Measurements from ENCODE around the gene NUP107.

DNA sequence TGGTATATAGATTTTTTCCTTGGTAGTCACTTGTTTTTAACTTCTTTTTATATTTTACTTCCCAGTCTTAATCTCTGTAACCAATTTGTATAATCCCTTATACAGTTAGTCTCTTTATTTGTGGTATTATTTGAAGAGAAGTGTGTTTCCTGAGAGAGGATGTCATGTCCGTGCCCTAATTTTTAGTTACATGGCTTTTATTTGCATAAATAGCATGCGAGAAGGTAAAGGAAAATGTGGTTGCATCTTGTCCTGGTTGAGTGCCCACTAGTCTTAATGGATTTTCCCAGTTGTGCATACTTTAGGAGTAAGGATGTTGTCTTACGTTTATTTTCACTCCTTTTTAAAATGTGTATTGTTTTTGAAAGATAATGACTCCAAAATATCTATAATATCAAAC, 48.6 kb upstream of the NUP107 start:
- TF ChIP-seq, protein P1, sequence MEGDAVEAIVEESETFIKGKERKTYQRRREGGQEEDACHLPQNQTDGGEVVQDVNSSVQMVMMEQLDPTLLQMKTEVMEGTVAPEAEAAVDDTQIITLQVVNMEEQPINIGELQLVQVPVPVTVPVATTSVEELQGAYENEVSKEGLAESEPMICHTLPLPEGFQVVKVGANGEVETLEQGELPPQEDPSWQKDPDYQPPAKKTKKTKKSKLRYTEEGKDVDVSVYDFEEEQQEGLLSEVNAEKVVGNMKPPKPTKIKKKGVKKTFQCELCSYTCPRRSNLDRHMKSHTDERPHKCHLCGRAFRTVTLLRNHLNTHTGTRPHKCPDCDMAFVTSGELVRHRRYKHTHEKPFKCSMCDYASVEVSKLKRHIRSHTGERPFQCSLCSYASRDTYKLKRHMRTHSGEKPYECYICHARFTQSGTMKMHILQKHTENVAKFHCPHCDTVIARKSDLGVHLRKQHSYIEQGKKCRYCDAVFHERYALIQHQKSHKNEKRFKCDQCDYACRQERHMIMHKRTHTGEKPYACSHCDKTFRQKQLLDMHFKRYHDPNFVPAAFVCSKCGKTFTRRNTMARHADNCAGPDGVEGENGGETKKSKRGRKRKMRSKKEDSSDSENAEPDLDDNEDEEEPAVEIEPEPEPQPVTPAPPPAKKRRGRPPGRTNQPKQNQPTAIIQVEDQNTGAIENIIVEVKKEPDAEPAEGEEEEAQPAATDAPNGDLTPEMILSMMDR (IDR thresholded peaks at IDR 0.05): no peak
- TF ChIP-seq EZH2 (IDR thresholded peaks at IDR 0.05; ENCODE audit: borderline replicate concordance, insufficient read depth, low read depth, low read length, poor library complexity, severe bottlenecking): no peak
